GM19023 (cell line): ENCODE data around the gene C11orf71.

Experiments
- ATAC-seq: cut with Tn5 transposase; IDR thresholded peaks from one replicate; pipeline ENCODE4 v1.9.1; 2021; ENCODE audit warnings: mild to moderate bottlenecking, moderate library complexity; ENCODE audit not compliant: unreplicated experiment

The C11orf71 gene

DNA sequence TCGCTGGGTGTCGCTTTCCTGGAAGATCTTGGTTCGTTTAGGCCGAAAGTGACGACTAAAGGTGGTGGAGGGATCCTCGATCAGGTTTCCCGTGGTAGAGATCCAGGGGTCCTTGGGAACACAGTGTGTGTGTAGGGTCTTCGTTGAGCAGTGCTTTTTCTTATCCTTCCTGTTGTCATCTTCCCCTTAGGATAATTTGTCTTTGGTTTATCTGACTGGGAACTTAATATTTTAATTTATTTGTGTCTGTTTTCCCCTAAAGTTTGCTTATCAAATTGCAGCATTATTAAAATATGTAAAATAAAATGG is 558 bp upstream of the C11orf71 start:
- no peak for ATAC-seq

DNA sequence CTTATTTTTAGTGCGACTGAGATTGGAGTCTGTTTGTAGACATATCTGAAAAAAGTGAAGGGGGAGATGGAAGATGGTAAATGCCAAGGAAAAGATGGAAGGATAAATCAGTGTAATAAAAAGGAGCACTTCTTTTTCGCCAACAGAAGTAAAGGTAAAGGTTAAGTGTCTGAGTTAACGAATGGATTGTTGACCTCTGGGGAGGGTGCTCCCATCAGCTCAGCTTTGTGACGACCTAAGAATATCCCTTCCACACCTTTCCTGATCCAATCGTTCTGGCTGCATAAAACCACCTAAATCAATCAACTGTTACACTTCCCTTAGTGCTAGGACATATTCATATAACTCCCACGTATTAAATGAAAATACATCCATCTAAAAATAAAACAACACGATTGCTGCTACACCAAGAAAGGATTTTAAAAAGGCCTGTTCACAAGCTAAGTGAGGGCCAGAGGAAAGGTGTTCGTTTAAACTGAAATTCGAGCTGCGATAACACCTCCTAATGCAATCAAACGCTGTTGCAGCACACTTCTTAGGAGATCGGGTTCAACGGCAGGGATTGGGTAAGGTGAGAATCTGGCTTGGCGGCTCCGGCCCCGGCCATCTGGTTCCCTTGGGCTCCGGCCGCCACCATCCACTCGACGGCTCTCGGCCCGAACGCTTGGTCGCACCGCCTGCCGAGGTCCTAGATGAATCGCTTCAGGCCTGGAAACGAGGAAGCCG is 658 bp downstream of the C11orf71 start:
- ATAC-seq = peak; percentile 39

- ATAC-seq = no peak
These were observed 1.9 kb downstream of the C11orf71 start for GRCh38 chr11:114398303-114398920.

DNA sequence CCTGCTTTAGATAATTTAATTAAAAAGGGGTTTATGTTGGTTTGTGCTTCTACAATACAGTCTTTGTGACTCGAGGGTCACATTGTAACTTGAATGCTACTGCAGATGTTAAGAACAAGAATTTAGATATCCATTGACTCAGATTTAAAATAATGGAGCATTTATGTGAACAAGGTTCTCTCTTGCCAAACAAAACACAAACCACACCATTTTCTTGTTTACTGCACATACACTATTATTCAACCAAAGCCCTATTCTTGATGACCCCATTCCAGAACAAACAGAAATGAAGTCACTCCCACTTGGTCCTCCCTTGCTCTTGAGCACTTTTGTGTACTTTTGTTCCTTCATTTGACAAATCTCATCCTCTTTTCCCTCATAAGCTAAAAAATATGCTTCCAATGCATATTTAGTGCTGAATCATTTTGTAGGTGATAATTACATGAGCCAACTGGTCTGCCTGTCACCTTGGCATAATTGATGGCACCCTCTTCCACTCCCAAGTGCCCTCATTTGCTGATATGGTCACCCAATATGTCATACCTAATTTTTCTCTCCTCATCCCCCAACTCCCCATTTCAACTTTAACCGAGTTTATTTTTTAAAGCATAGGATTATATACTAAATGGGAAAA is 2.8 kb downstream of the C11orf71 start:
- no peak for ATAC-seq

GRCh38 chr11:114396916-114397315 is 3.4 kb downstream of the C11orf71 start:
- ATAC-seq = no peak

- no peak for ATAC-seq
These were observed 4.6 kb downstream of the C11orf71 start for GRCh38 chr11:114395736-114396135.

- no peak for ATAC-seq
These were observed 7.3 kb downstream of the C11orf71 start for GRCh38 chr11:114392735-114393667.

DNA sequence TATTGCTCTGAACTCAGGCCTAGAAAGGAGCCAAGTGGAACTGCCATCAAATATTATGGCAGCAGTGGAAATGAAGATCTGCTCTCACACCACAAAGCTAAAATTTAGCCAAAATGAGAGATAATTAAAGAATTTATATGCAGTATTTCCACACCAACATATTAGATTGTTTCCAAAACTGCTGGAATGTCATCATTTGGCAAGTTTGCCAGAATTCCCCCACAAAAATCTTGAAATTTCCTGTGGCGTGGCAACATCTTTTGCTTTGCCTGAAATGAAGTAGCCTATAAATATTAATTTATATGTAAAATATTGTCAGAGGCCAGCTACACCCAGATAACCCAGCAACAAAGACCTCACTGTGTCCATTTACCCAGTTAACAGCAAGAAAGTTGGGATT is 13.8 kb downstream of the C11orf71 start:
- no peak for ATAC-seq

GRCh38 chr11:114386131-114386530 is 14.2 kb downstream of the C11orf71 start:
- no peak for ATAC-seq

GRCh38 chr11:114384487-114384886 is 15.8 kb downstream of the C11orf71 start:
- ATAC-seq = no peak

GRCh38 chr11:114382509-114382908 is 17.8 kb downstream of the C11orf71 start:
- no peak for ATAC-seq

DNA sequence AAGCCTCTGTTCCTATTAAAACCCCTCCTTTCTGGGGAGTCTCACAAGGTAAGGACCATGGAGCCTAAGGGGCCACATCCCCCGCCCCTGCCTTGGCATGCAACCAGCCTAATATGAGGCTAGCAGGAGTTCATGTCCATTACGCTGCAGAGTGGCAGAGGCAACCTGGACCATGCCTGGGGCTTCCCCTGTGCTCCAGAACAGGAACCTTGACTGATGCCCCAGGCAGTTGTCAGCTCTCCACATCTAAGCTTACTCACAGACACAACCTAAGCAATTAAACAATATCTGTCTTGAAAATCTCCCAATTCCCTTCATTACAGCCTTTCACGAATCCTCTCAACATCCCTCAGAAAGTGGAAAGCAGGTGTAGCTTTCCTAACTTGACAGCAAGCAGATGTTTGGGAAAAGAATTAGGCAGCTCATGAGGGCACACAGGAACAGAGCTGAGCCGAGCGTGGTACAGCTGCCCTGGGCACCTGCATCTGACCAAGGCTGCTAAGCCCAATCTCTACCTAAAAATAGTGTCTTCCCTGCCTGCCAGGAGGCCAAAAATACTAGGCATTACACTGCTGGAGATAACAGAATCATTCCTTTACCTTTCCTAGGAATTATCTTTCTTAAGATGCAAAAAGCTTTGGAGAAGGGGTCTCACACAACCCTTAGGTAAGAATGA is 20.8 kb downstream of the C11orf71 start:
- ATAC-seq = no peak

- ATAC-seq = no peak
These were observed 22.6 kb downstream of the C11orf71 start for GRCh38 chr11:114377612-114378267.

DNA sequence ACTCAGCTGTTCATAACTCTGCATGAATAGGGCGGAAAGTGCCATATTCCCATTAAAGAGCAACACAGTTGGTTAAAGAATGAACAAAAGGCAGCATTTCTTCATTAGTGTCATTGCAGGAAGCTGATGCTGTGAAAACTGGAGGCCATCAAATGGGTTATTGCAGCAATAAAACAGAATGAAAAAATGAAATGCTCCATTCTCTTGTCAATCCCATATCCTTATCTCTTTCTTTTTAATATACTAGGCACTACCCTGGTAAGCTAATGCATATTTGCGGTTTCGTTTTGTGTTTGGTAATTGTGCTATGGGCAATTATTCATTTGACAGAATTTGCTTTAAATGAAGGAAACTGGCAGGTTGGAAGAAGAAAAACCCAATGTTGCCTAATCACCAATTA is 25.3 kb downstream of the C11orf71 start:
- no peak for ATAC-seq

GRCh38 chr11:114368918-114369680 is 31.2 kb downstream of the C11orf71 start:
- no peak for ATAC-seq

GRCh38 chr11:114367244-114367957 is 32.9 kb downstream of the C11orf71 start:
- no peak for ATAC-seq

DNA sequence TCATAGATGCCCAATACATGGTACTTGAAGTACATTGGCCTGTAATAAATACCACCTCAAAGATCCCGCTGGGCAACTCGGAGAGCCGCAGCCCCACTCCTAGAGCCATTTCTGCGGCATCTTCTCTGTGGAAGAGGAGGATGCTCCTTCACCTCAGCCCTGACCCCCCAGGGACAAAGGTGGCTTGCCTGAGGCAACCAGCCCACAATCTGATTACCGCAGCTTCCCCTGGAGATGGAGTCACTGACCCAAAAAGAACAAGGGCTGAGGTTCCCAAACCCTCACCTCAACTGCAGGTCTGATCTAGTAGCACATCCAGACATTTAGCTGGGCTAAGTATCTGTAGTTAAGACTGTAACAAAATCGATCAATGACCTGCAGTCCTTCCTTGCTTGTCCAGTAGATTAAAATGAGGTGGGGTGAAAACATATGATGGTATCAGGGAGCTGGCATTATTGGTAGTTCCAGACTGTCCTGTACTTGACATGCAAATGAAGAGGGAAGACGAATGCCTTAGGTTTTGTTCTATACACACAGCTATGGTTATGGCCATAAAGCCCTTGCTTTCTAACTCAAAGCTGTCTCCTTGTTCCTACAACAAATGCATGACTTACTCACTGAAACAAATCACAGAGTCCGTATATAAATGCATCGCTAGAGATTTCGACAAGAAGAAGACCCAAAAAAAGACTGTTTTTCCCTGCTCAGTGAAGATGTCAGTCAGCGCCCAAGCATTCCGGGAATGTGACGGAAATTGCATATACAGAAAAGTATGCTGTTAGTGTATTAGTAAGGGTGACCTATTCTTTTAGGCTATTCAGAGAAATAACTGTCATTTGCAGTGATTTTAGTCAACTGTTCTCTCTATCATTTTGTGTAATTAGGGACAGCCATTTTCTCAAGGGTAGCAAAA is 33.7 kb downstream of the C11orf71 start:
- ATAC-seq = no peak

- ATAC-seq = no peak
These were observed 37.4 kb downstream of the C11orf71 start for GRCh38 chr11:114362958-114363357.
